DMS 273 (cell line): ENCODE measurements around the gene LIFR.

Experiments
- DNase-seq: peaks from one replicate; lab custom pipeline; 2025; ENCODE audit not compliant: unreplicated experiment; lab: John Stamatoyannopoulos, UW

The LIFR gene

GRCh38 chr5:38443390-38443789 lies 113.1 kb downstream of the LIFR start:
- DNase-seq: no peak

GRCh38 chr5:38442247-38442573 lies 114.2 kb downstream of the LIFR start:
- no peak for DNase-seq

GRCh38 chr5:38441453-38442246 lies 114.8 kb downstream of the LIFR start:
- peak; percentile 97 for DNase-seq

- no peak for DNase-seq
Measured at GRCh38 chr5:38438757-38439156, 117.7 kb downstream of the LIFR start.

GRCh38 chr5:38434966-38435705 lies 121.3 kb downstream of the LIFR start:
- DNase-seq: no peak

GRCh38 chr5:38433160-38433861 lies 123.1 kb downstream of the LIFR start:
- peak; percentile 79 for DNase-seq

- DNase-seq: no peak
Measured at GRCh38 chr5:38431242-38431853, 125.1 kb downstream of the LIFR start.

- DNase-seq: peak; percentile 51
Measured at GRCh38 chr5:38426986-38427950, 129.2 kb downstream of the LIFR start.

- DNase-seq: peak; percentile 62
Measured at GRCh38 chr5:38426490-38426889, 130.0 kb downstream of the LIFR start.
